Raji (cell line): ENCODE data around the gene TRPM7.

Experiments
- POLR2A ChIP-seq: IDR thresholded peaks from 2 replicates; pipeline ENCODE4 v1.6.1; 2011; ENCODE audit warnings: low read depth, low read length, control low read depth; ENCODE audit not compliant: insufficient read depth

The TRPM7 gene, protein sequence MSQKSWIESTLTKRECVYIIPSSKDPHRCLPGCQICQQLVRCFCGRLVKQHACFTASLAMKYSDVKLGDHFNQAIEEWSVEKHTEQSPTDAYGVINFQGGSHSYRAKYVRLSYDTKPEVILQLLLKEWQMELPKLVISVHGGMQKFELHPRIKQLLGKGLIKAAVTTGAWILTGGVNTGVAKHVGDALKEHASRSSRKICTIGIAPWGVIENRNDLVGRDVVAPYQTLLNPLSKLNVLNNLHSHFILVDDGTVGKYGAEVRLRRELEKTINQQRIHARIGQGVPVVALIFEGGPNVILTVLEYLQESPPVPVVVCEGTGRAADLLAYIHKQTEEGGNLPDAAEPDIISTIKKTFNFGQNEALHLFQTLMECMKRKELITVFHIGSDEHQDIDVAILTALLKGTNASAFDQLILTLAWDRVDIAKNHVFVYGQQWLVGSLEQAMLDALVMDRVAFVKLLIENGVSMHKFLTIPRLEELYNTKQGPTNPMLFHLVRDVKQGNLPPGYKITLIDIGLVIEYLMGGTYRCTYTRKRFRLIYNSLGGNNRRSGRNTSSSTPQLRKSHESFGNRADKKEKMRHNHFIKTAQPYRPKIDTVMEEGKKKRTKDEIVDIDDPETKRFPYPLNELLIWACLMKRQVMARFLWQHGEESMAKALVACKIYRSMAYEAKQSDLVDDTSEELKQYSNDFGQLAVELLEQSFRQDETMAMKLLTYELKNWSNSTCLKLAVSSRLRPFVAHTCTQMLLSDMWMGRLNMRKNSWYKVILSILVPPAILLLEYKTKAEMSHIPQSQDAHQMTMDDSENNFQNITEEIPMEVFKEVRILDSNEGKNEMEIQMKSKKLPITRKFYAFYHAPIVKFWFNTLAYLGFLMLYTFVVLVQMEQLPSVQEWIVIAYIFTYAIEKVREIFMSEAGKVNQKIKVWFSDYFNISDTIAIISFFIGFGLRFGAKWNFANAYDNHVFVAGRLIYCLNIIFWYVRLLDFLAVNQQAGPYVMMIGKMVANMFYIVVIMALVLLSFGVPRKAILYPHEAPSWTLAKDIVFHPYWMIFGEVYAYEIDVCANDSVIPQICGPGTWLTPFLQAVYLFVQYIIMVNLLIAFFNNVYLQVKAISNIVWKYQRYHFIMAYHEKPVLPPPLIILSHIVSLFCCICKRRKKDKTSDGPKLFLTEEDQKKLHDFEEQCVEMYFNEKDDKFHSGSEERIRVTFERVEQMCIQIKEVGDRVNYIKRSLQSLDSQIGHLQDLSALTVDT (N-terminal part only)

GRCh38 chr15:50686469-50687301, at the start of gene TRPM7:
TRPM7 (minus strand) TSS chr15:50686797; CDS start chr15:50686533, 264 bp downstream.
- TF ChIP-seq POLR2A, result peak; percentile 85

DNA sequence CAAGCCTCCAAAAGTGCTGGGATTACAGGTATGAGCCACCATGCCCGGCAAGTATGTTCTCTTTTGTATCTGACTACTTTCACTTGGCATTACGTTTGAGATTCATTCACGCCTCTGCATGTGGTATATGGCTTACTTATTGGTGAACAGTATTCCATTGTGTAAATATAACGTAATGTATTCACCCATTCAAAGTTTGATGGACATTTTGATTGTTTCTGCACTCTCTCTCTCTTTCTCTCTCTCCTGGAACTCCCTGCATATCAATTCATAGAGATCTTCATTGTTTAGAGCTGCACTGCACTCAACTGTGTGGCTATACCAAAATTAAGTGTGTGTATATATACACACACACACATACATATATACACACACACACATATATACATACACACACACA, 48.6 kb upstream of the TRPM7 start:
- TF ChIP-seq POLR2A, result no peak

DNA sequence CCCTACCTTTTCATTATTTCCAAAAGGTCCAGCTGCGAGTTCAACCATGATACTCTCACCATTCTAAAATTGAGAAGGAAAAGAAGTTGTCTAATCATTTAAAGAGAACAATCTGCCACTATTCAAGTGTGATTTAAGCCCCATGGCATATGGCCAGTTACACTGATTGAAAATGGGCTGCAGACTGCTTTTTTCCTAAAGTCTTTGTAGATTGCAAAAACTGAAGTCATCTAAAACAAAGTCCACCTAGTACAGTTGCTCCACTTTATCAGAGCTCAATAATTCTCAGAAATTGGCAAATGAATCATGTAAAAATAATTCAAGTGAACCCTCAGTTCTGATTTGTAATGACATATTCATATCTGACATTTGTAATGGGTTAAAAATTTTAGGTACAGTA, 39.7 kb upstream of the TRPM7 start:
- TF ChIP-seq POLR2A, result no peak

DNA sequence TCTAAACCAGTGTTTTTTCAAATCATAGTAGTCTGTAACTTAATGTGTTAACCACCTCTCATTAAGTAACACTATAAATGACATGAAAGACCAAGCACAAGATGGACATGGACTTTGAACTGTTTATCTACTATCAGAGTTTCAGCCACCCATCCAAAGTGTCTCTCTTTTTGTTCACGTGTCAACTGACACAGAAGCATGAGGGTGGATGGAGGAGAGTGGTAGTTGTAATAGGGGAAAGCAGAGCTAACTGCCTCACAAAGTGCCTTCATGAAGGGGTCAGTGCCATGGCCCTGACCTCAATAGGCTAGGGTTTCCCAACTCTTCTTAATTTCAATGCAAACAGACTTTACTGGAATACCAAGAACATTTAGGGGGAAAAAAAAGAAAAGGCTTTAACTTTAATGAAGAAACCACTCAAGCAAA, 32.1 kb upstream of the TRPM7 start:
- TF ChIP-seq POLR2A, result no peak

- no peak for TF ChIP-seq POLR2A
These were observed 25.4 kb upstream of the TRPM7 start for GRCh38 chr15:50712018-50712417.

GRCh38 chr15:50710585-50710984, 24.0 kb upstream of the TRPM7 start:
- TF ChIP-seq POLR2A, result no peak

- no peak for TF ChIP-seq POLR2A
These were observed 21.4 kb upstream of the TRPM7 start for GRCh38 chr15:50707878-50708427.

- TF ChIP-seq POLR2A, result no peak
These were observed 16.3 kb upstream of the TRPM7 start for GRCh38 chr15:50702762-50703334.

DNA sequence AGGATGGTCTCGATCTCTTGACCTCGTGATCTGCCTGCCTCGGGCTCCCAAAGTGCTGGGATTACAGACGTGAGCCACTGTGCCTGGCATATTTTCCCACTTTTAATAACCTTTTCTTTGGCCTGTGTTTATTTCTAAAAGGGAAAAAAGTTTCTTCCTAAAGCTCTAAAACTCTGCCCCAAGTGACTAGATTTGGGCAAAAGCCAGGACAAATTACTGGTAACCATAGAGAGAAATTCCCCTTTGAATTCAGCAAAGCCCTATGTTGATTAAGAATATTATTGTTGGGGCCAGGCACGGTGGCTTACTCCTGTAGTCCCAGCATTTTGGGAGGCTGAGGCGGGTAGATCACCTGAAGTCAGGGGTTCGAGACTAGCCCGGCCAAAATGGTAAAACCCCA, 11.5 kb upstream of the TRPM7 start:
- no peak for TF ChIP-seq POLR2A

DNA sequence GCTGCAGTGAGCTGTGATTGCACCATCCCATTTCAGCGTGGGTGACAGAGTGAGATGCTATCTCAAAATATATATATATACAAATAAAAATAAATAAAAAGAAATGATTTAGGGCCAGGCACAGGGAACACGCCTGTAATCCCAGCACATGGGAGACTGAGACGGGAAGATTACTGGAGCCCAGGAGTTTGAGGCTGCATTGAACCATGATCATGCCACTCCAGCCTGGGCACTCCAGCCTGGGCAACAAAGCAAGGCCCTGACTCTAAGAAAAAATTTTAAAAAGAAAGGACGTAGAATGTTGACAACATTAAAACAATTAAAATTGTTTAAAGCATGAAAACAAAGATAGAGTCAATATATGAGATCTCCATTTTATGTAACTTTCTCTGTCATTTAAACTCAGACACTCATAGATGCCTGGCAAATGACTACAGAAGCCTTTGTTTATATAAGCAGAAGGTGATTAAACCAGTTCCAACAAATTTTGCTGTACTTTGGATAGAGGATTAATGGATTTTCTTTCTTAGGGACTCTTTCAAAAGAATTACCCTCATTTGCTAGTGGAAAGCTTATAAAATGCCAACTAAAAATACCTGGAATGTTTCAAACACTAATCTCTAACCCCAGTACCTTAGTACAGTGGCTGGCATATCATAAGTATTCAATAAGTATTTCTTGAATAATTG, 10.7 kb upstream of the TRPM7 start:
- TF ChIP-seq POLR2A, result no peak

DNA sequence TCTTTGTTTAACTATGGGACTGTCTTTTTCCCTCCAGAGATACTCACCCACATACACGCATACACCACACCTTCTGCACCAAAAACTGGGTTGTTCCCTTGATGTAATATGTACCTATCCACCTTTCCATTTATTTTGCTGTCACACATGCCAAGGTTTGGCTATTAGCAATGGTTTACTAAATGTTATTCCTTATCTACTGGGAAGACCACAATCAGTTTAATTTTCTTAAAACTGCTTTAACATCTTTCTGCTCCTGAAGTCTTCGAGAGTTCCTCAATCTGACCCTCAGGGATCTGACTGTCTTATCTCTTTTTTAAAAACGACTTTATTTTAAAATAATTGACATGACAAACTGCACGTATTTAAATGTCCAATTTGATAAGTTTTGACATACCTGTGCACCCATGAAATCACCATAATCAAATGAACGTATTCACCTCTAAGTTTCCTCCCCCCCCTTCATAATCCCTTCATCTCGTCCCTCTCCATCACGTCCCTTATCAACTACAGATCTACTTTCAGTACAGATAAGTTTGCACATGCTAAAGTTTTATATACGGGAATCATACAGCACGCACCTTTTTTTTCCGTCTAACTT, 805 bp upstream of the TRPM7 start:
- no peak for TF ChIP-seq POLR2A

- TF ChIP-seq POLR2A, result no peak
These were observed 575 bp downstream of the TRPM7 start for GRCh38 chr15:50685976-50686468.
